CD4-positive, alpha-beta T cell (primary cell): ENCODE results near the gene ATP8A1. TPM values are rescaled to one million over a fixed set of nuclear protein-coding genes. Genes with fewer than 3 reads are reported as not detected.

Experiments
- ATAC-seq: fragments of 200-7000 bp; cut with Tn5 transposase; one replicate; pipeline ENCODE4 v1.10.0; 2022; ENCODE audit warnings: mild to moderate bottlenecking; ENCODE audit not compliant: poor library complexity
- CTCF ChIA-PET: fragments of 350-600 bp; sonication (Branson Sonifier 250); formaldehyde crosslinking; loops from one replicate; lab custom pipeline; 2021; ENCODE audit warnings: antibody characterized with exemption, inconsistent platforms; lab: Charles Lee
- POLR2A ChIA-PET: fragments of 350-600 bp; sonication (Branson Sonifier 250); formaldehyde crosslinking; loops from one replicate; lab custom pipeline; 2021; ENCODE audit warnings: antibody characterized with exemption, inconsistent platforms; lab: Charles Lee
- DNase-seq, 14 experiments: peaks; one replicate each; pipeline ENCODE4 v3.0.0-alpha.2; 2013 to 2020; ENCODE audit warnings: mixed read lengths in 2 of 14
- H3K27ac ChIP-seq, 2 donors: one replicate each; pipeline versions ENCODE4 v1.5.1 to v1.7.0; 2013; ENCODE audit warnings: low read length in 2 of 2, low read depth in 1 of 2, mild to moderate bottlenecking in 1 of 2
- H3K27me3 ChIP-seq, 2 experiments: 1 replicate in 1 of 2; 2 replicates in 1 of 2; pipeline versions ENCODE4 v1.6.1 to v1.7.0; 2013; ENCODE audit warnings: low read length in 2 of 2, control low read depth in 1 of 2, mild to moderate bottlenecking in 1 of 2, moderate library complexity in 1 of 2; ENCODE audit not compliant: insufficient read depth in 2 of 2, control insufficient read depth in 1 of 2
- H3K36me3 ChIP-seq: one replicate; pipeline ENCODE4 v1.6.1; 2013; ENCODE audit warnings: low read length, control low read depth; ENCODE audit not compliant: insufficient read depth
- H3K4me1 ChIP-seq: one replicate; pipeline ENCODE4 v1.6.1; 2013; ENCODE audit warnings: low read length, control low read depth; ENCODE audit not compliant: insufficient read depth
- H3K4me3 ChIP-seq: one replicate; pipeline ENCODE4 v1.5.1; 2013; ENCODE audit warnings: mild to moderate bottlenecking, low read length, moderate library complexity
- H3K9me3 ChIP-seq, 2 experiments: 1 replicate in 1 of 2; 2 replicates in 1 of 2; pipeline versions ENCODE4 v1.6.1 to v1.7.0; 2013; ENCODE audit warnings: low read length in 2 of 2, mild to moderate bottlenecking in 2 of 2, control low read depth in 1 of 2, moderate library complexity in 1 of 2; ENCODE audit not compliant: control insufficient read depth in 1 of 2, insufficient read depth in 1 of 2
- H3K27ac Mint-ChIP-seq: one replicate; pipeline ENCODE4 v1.8.0; 2020; ENCODE audit warnings: mixed read lengths
- H3K27me3 Mint-ChIP-seq: one replicate; pipeline ENCODE4 v1.8.0; 2021; ENCODE audit warnings: mixed read lengths
- H3K36me3 Mint-ChIP-seq: one replicate; pipeline ENCODE4 v1.8.0; 2021; ENCODE audit warnings: low read depth, mixed read lengths
- H3K4me1 Mint-ChIP-seq: one replicate; pipeline ENCODE4 v1.8.0; 2021; ENCODE audit warnings: low read depth, mixed read lengths
- H3K4me3 Mint-ChIP-seq: one replicate; pipeline ENCODE4 v1.8.0; 2020; ENCODE audit warnings: mild to moderate bottlenecking, mixed read lengths
- H3K9me3 Mint-ChIP-seq: one replicate; pipeline ENCODE4 v1.8.0; 2020; ENCODE audit warnings: mixed read lengths
- CTCF ChIP-seq: fragments of 200-600 bp; IDR thresholded peaks from one replicate; pipeline ENCODE4 v1.8.0; 2022; ENCODE audit warnings: antibody characterized with exemption, mild to moderate bottlenecking
- intact Hi-C, 2 experiments: fragments of 100-400 bp; cut with DNase I in 1 of 2; cut with micrococcal nuclease in 1 of 2; formaldehyde crosslinking; loops; one replicate each; pipeline versions ENCODE4 v1.15.1 to v1.9.0; 2023 to 2025; cut with DNase I, micrococcal nuclease
- total RNA-seq, 174 experiments: library from RNA in 2 of 174; stranded (reverse) in 2 of 174; gene quantifications; one replicate each; pipeline ENCODE4 v1.2.3 and lab custom pipeline; 2021 to 2026

Gene ATP8A1
- total RNA-seq, 2 experiments from 2014 or later, result 44.9 to 45.5 TPM

- H3K27ac ChIP-seq, result no peak overlapping the region
- H3K4me3 ChIP-seq, result no peak overlapping the region
- H3K27me3 ChIP-seq, result no peaks in the 10 kb centered on the region
- Mint-ChIP-seq H3K4me1 (no peaks in the 10 kb centered on the region), H3K36me3 (peaks cover 67% of the 10 kb centered on the region), H3K27ac (no peak overlapping the region), H3K4me3 (no peak overlapping the region), H3K27me3 (no peaks in the 10 kb centered on the region), H3K9me3 (no peaks in the 10 kb centered on the region)
- ChIA-PET CTCF (interaction anchor here (1.2 kb wide), 1 partner anchor 15 kb away, joined by 3 read pairs; no protein-coding TSS in a partner anchor), POLR2A (no interaction called here)
- DNase-seq (no peak), ATAC-seq (no peak)
- intact Hi-C loops, result no loop called here
- H3K36me3 ChIP-seq, result peaks cover 20% of the 10 kb centered on the region
- no peaks in the 10 kb centered on the region for H3K9me3 ChIP-seq
- TF ChIP-seq CTCF, result no peak
- H3K4me1 ChIP-seq, result no peaks in the 10 kb centered on the region
Measured at GRCh38 chr4:42554072-42554471, 102.8 kb downstream of the ATP8A1 start.

- H3K9me3 ChIP-seq, result no peaks in the 10 kb centered on the region
- DNase-seq (no peak), ATAC-seq (no peak)
- no peak overlapping the region for H3K4me3 ChIP-seq
- no peak for TF ChIP-seq CTCF
- peaks cover 34% of the 10 kb centered on the region for H3K36me3 ChIP-seq
- no peaks in the 10 kb centered on the region for H3K4me1 ChIP-seq
- peaks cover 66% of the 10 kb centered on the region for H3K36me3 Mint-ChIP-seq
- CTCF ChIA-PET, result interaction anchor here (1.8 kb wide), 1 partner anchor 11 kb away, joined by 4 read pairs; no protein-coding TSS in a partner anchor
- H3K4me1 Mint-ChIP-seq, result no peaks in the 10 kb centered on the region
- no peaks in the 10 kb centered on the region for H3K27me3 ChIP-seq
- no peaks in the 10 kb centered on the region for H3K27me3 Mint-ChIP-seq
- POLR2A ChIA-PET, result no interaction called here
- H3K27ac Mint-ChIP-seq, result no peak overlapping the region
- intact Hi-C loops, result no loop called here
- no peak overlapping the region for H3K4me3 Mint-ChIP-seq
- H3K9me3 Mint-ChIP-seq, result no peaks in the 10 kb centered on the region
- H3K27ac ChIP-seq, result no peak overlapping the region
Measured at GRCh38 chr4:42549896-42550295, 107.0 kb downstream of the ATP8A1 start.

GRCh38 chr4:42547805-42548204, 109.1 kb downstream of the ATP8A1 start:
- CTCF ChIA-PET, result no interaction called here
- DNase-seq, result no peak
- Mint-ChIP-seq H3K27me3 (no peaks in the 10 kb centered on the region), H3K9me3 (no peaks in the 10 kb centered on the region), H3K4me3 (no peak overlapping the region), H3K27ac (no peak overlapping the region), H3K36me3 (peaks cover 50% of the 10 kb centered on the region), H3K4me1 (no peaks in the 10 kb centered on the region)
- peaks cover 27% of the 10 kb centered on the region for H3K36me3 ChIP-seq
- H3K27me3 ChIP-seq, result no peaks in the 10 kb centered on the region
- H3K4me1 ChIP-seq, result no peaks in the 10 kb centered on the region
- H3K27ac ChIP-seq, result no peak overlapping the region
- no peaks in the 10 kb centered on the region for H3K9me3 ChIP-seq
- intact Hi-C loops, result no loop called here
- H3K4me3 ChIP-seq, result no peak overlapping the region
- no peak for TF ChIP-seq CTCF
- no peak for ATAC-seq
- POLR2A ChIA-PET, result no interaction called here
